GM19455 (cell line): ENCODE data around the gene NDOR1.

Source experiments
- ATAC-seq: cut with Tn5 transposase; IDR thresholded peaks from one replicate; pipeline ENCODE4 v1.9.1; 2021; ENCODE audit not compliant: unreplicated experiment

Gene NDOR1

DNA sequence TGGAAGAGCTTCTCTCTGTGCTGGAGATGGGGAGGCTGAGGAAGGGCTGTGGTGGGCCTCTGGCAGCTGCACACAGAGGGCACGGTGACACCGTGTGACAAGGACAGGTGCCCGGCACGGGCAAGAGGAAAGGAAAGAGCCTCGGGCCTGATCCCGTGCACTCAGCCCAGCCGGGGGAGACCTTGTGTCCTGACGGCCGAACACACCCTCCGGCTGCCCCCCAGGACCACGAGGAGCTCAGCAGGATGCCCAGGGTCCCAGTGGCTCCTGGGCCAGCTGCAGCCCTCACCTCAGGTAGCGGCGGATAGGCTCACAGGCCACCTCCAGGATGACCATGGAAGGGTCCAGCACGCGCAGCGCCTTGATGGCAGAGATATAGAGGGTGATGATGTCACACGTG, 22.7 kb upstream of the NDOR1 start:
- ATAC-seq, result no peak

DNA sequence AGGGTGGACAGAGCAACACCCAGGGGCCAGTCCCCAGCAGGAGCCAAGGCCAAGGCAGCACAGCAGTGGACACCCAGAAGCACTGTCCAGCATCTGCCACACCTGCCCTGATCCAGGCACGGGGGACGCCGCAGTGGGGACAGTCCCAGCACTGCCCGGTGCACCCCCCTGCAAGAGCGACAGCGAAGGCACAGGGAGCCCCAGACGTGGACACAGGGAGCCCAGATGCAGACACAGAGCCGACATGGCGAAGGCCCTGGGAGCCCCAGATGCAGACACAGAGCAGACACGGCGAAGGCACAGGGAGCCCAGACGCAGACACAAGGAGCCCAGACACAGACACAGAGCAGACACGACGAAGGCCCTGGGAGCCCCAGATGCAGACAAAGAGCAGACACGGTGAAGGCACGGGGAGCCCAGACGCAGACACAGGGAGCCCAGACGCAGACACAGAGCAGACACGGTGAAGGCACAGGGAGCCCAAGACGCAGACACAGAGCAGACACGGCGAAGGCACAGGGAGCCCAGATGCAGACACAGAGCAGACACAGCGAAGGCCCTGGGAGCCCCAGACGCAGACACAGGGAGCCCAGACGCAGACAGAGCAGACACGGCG, 21.4 kb upstream of the NDOR1 start:
- ATAC-seq, result no peak

DNA sequence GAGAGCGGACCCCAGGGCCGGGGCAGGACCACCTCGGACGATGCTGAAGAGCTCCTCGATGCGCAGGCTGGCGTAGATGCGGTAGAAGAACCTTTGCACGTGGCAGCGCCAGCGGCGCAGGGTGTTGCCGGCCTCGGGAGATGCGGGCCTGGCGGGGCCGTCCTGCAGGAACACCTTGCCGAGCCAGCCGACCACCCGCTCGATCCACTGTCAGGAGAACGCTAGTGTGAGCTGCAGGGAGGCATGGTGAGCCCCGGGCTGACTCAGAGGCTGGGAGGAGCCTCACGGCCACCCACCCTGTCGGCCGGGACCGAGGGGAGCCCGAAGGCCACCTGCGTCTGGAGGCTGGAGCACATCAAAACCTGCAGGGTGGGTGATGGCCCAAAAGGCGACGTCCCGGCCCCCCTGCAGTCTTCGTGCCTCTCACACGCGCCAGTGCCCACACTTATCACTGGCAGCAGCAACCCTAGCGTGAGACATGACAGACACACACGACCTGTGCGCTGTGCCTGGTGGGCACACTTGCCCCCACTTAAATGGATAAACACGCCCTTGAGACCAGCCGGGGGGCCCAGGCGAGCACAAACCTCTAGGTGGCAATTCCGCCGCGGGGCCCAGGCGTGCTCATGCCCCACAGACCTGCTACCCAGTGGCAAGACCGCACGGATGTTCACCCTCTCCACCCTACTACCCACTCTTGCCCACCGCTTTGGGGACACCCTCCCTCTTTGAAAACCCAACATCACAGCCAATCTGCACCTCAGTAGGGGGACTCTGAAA, 20.4 kb upstream of the NDOR1 start:
- no peak for ATAC-seq

DNA sequence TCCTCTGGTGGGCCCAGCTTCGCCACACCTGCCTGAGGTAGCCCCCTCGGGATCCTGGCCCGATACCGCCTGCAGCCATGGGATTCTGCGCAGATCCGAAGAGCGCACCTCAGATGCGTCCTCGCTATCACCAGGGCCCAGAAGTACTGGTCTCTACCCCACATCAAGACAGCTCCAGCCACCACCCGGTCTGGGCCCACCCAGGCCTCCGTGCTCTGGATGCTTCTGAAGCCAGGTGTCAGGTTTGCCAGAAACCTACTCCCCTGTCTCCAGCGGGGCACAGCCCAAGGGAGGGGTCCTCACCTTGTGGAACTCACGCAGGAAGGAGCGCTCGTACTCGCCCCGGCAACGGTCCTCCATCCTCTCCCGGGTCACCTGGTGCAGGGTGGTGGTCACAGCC, 19.6 kb upstream of the NDOR1 start:
- ATAC-seq, result no peak

DNA sequence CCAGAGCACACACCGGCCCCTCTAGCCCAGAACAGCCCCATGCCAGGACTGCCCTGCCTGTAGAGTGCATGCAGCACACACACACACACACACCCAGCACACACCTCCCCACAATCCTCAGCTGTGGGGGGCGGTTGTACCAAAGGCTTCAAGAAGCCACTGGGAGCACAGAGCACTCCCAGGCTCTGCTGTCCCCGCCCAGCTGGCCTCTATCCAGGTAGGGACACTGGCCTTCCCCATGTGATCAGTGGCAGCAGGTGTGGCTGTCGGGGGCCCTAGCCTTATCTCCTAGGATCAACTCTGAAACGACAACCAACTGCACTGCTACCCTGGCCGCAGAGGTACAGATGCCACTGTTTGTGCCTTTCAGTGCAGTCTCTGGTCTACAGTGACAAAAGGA, 19.1 kb upstream of the NDOR1 start:
- ATAC-seq, result no peak

DNA sequence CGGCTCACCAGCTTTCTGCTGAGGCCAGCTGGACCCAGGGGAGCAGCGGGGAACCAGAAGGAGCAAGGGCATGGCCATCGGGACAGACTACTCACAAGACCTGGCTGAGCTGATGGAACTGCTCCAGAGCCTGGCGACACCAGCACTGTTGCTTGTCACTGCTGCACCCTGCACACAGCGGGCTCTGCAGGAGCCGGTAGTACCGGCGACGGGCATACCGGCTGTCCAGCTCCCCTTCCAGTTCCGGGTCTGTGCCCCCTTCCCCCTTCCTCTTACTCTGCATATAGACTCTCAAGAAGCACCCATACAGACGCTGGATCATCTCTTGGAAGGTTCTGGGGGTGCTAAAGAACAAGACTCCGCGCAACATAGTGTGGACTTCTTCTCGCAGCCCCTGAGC, 18.1 kb upstream of the NDOR1 start:
- no peak for ATAC-seq

DNA sequence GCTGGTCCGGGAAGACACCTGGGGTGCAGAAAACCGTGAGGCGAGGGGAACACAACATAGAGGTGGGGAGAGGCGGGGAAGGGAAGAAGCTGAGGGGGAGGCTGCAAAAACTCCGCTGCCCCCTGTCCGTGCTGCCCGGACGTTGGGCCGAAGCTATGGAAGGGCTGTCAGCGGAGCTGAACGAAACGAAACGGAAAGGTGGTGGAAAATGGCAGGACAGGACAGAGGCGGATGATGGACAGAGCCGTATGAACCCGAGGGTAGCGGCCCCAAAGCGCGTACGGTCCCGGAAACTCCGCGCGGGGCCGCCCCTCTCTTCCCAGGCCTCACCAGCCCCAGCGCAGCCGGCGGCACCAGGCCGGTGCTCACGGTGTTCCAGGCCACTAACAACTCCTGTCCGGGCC, 17.4 kb upstream of the NDOR1 start:
- ATAC-seq, result peak; percentile 4

DNA sequence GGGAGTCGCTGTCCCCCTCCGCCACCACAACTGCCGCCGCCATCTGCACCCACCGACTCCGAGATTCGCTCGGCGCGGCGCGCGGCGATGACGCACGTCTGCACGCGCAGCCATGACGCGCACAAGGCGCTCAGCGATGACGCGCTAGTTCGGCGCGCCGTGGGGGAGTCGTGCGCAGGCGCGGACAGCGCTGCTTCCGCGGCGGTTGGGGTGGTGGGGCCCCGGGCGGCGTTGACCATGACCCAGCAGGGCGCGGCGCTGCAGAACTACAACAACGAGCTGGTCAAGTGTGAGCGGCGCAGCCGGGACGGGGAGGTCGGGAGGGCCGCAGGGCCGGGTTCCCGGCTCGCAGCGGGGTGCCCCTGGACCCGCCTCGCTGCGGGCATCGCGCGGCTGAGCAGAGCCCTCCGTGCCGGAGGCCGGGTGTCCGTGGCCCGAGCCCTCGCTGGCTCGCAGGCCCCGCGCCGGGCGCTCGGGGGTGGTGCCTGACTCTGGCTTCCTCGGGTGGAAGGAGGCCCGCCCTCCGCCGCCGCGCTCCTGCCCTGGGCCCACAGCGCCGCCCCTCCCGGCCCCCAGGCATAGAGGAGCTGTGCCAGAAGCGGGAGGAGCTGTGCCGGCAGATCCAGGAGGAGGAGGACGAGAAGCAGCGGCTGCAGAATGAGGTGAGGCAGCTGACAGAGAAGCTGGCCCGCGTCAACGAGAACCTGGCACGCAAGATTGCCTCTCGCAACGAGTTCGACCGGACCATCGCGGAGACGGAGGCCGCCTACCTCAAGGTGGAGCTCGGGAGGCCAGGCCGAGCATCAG, 16.8 kb upstream of the NDOR1 start, which contains the start of the genes ANAPC2 and SSNA1:
ANAPC2 (minus strand) TSS at position 71 of the 807 bp plus-strand sequence; CDS start at position 43, 28 bp downstream.
SSNA1 (plus strand) TSS at position 187 of the 807 bp plus-strand sequence; CDS start at position 238, 51 bp downstream.
- ATAC-seq, result peak; percentile 74

DNA sequence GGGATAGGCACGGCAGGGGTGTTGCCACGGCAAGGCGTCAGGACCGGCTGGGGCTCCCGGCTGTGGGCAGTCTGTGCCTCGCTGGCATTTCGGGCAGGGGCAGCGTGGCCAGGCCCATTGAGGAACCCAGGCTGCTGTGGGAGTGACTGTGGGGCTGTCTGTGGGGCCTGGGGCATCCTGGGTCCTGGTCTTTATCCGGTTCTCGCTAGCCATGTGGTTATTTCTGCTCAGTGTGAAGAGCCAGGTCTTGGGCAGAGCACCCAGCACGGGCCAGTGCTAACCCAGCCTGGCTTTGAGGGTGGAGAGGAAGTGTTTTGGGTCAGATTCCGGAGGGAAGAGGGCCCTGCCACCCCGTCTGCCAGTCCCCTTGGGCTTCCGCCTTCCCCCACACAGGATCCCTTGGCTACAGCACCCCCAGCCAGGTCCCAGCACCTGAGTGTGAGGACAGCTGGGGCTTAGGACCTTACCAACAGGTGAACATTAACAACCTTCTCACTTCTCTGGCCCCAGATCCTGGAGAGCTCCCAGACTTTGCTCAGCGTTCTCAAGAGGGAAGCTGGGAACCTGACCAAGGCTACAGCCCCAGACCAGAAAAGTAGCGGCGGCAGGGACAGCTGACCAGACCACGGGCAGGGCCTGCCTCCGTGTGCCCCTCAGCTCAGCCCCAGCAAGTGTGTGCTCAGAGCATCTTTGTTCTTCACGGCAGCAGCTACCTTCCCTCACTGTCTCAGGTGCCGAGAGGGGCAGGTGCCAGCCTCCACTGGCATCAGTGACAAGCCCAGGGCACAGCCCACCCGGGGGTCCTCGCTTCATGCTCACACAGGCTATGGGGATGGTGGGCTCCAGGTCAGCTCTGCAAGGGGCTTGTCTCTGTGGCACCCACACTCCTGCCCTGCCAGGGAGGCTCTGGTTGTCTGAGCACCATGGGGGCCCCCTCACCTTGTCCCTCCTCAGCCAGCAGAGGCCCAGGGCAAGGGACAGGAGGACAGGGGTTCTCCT, 15.9 kb upstream of the NDOR1 start:
- no peak for ATAC-seq

DNA sequence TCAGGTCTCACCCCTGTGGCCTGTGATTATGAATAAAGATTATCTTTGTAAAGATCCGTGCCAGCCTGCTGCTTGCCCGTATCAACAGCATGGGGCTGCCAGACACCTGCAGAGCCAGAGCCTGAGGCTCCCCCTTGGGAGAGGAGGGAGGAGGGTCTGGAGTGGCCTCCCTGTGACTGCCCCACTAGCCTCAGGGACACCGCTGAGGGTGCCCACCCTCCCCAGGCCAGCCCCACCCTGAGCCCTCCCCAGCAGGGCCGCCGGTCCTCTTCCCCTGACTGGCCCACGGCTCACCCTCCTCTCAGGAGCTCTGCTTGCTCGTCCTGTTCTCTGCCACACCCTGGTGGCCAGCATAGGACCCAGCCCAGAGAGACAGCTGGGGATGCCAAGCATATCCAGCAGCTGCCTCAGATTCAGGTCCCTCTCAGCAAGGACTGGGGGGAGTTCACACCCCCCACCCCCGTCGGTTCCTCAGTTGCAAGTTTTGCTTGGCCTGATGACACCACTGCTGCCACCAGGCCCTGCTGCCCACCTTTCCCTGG, 15.1 kb upstream of the NDOR1 start:
- no peak for ATAC-seq

DNA sequence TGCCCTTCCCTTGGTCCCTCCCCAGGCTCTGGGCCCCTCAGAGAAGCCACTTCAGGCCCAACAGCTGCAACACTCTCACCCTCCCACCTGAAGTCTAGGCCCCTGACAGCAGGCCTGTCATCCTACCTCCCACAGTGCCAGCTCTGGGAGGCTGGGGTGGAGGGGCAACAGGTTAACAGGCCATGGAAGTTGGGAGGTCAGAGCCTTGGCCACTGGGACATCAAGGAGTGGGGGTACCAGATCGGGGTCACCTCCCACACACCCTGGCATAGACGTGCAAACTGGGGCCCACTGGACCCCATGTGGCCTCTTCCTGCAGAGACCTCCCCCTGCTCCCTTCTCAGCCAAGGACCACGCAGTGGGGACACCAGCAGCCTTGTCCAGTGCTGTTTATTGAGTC, 14.3 kb upstream of the NDOR1 start:
- no peak for ATAC-seq

DNA sequence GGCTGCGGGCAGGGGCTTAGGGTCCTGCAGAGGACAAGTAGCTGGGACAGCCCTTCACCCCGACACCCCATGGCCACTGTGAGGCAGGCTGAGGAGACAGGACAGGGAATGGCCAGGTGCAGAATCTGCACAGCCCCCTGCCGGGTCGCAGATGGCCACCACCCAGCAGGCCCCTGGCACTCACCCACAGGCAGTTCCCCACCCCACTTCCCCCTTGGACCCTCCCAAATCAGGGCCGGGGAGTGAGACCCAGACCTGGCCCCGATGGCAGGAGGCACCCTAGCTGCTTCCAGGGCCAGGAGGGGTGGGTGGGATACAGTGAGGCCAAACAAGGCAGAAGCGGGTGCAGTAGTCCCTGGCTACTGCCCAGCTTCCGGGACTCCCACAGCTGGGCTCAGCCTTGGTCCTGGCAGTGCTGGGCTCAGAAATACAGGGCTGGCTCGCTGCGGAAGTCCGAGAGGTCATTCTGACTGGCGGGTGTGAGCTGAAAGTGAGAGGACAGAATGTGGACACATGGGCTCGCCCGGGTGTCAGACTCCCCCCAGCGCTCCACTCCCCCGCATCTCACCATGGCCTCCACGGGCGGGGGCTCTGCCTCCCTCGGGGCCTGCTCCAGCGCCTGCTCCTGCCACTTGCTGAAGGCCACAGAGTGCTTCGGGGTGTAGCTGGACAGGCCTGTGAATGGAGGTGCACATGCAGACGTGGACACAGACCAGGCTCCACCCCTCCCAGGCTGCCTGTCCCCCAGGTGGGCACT, 13.6 kb upstream of the NDOR1 start:
- no peak for ATAC-seq

DNA sequence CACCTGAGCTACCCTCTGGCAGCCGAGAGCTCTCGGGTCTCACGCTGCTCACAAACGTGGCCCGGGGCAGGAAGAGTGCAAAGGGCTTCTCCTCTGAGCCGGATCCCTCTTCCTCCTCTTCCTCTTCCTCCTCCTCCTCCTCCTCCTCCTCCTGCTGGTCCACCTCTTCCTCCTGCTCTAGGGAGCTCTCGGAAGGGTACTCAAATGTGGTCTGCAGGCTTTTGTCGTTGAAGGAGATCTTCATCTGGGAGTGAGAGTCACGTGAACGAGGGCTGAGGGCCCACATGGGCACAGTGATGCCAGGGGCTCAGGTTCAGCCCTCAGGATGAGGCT, 13.1 kb upstream of the NDOR1 start:
- ATAC-seq, result no peak

DNA sequence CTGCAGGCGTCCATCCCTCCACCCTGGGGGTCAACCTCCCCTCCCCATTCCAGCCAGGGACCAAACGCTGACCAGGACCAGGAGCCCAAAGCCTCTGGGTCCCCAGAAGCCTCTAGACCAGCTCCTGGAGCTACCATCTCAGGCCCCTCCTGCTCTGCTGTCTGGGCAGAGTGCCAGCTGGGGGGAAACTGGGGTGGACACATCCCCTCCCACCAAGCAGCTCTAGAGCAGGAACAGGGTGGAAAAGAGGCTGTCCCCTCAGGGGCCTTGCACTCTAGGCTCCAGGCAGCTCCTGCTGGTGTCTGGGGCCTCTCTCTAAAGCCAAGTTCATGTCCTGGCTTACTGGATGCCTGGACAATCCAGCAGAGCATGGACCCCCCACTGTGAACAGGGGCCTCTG, 12.6 kb upstream of the NDOR1 start:
- ATAC-seq, result no peak

DNA sequence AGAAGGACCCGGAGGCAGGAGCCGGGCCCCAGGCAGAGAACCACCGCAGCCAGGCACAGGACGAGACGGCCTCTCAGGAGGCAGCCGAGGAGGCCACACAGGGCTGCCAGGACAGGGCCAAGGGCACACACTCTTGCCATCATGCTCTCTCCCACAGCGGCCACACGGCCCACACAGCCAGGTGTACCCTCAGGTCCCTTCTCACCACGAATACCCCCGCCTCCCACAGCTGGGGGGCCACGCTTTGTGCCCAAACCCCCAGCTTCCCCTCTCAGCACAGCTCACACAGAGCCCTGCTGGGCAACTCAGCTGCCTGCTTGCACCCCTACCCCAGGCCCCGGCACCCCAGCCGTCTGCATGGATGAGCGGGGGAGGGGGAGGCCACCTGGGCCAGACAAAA, 11.7 kb upstream of the NDOR1 start:
- ATAC-seq, result no peak

DNA sequence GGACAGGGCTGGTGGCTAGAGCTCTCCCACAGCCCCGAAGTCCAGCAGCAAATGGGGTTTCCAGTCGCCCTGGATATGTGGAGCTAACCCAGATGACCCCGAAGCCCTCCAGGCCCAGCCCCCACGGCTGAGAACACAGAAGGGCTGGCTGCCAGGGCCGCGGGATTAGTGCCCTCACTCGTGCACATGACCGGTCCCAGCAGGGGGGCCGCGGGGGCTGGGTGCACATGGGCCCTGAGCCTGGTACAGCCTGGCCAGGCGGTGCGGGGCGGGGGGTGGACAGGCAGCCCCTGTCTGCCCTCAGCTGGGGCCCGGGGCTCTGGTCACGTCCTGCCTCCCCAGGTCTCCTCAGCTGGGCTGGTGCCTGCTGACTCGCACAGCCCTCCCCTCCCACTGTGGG, 11.1 kb upstream of the NDOR1 start:
- ATAC-seq, result no peak

DNA sequence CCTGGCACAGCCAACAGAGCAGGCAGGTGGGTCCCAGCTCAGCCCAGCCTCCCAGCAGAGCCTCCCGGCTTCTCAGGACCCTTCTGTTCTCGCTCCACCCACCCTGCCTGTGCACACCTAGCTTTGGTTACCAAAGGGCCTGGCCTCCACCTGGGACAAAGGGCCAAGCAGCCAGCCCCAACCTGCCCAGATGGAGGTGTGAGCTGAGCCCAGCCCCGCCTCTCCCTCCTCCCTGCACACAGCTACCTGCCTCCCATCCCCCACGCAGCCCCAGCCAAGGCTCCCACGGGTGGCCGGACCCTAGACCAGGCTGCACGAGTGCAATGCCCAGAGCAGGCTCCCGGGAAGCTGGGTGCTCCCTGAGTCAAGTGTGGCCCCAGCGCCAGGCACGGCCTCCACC, 10.6 kb upstream of the NDOR1 start:
- ATAC-seq, result no peak

DNA sequence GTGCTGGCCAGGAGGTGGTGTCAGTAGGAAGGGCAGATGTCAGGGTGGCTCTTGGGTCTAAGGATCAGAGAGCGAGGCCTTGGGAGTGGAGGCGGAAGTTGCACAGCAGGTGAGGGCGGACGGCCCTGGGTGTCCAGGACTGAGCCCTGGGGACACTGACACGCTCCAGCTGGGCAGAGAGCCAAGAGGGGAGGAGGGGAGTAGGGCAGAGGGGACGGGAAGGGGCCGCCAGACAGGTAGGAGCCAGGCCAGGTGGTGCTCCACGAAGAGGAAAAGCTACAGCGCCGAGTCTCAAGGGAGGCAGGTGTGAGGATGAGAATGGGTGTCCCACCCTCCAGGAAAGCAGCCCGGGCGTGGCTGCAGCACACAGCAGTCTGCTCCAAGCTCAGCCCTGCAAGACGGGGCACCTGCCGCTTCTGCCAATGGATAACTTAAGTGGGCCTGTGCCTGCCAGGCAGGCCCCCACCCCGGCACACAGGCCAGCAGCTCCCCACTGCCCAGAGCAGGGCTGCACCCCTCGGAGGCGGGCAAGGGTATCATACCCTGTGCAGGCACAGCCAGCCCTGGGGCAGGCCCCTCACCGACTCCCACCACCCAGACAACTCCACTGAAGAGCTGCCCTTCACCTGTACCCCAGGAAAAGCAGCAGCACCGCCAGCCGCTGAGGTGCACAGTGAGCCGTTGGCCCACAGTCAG, 9.8 kb upstream of the NDOR1 start:
- no peak for ATAC-seq
